IPS-18c (cell line): Measurements from ENCODE around the gene DHCR24.

Source experiments
- H3K4me3 ChIP-seq: 2 replicates; pipeline ENCODE4 v1.7.0; 2013; ENCODE audit warnings: low read depth, mild to moderate bottlenecking, low read length, moderate library complexity; ENCODE audit not compliant: insufficient read depth
- H3K9me3 ChIP-seq: one replicate; pipeline ENCODE4 v1.6.1; 2013; ENCODE audit warnings: mild to moderate bottlenecking, low read length, moderate library complexity; ENCODE audit not compliant: control insufficient read depth, insufficient read depth

DHCR24 gene

GRCh38 chr1:54837002-54837853 is 49.8 kb downstream of the DHCR24 start:
- no peaks in the 10 kb centered on the region for H3K9me3 ChIP-seq
- no peak overlapping the region for H3K4me3 ChIP-seq

- H3K4me3 ChIP-seq = no peak overlapping the region
- H3K9me3 ChIP-seq = no peaks in the 10 kb centered on the region
Observed at GRCh38 chr1:54836594-54836993, 50.4 kb downstream of the DHCR24 start.

- Histone ChIP-seq H3K4me3 (no peak overlapping the region), H3K9me3 (no peaks in the 10 kb centered on the region)
Observed at GRCh38 chr1:54835970-54836369, 51.0 kb downstream of the DHCR24 start.

- H3K4me3 ChIP-seq = no peak overlapping the region
- no peaks in the 10 kb centered on the region for H3K9me3 ChIP-seq
Observed at GRCh38 chr1:54835131-54835898, 51.7 kb downstream of the DHCR24 start.

GRCh38 chr1:54834007-54834541 is 52.9 kb downstream of the DHCR24 start:
- no peaks in the 10 kb centered on the region for H3K9me3 ChIP-seq
- H3K4me3 ChIP-seq = no peak overlapping the region

GRCh38 chr1:54833121-54833520 is 53.9 kb downstream of the DHCR24 start:
- H3K4me3 ChIP-seq = no peak overlapping the region
- H3K9me3 ChIP-seq = no peaks in the 10 kb centered on the region

GRCh38 chr1:54826226-54826816 is 60.7 kb downstream of the DHCR24 start:
- H3K9me3 ChIP-seq = peaks cover 5% of the 10 kb centered on the region
- H3K4me3 ChIP-seq = no peak overlapping the region

- H3K4me3 ChIP-seq = no peak overlapping the region
- peaks cover 5% of the 10 kb centered on the region for H3K9me3 ChIP-seq
Observed at GRCh38 chr1:54825696-54826095, 61.3 kb downstream of the DHCR24 start.

- H3K4me3 ChIP-seq = no peak overlapping the region
- peaks cover 5% of the 10 kb centered on the region for H3K9me3 ChIP-seq
Observed at GRCh38 chr1:54823670-54824069, 63.3 kb downstream of the DHCR24 start.

- H3K9me3 ChIP-seq = peaks cover 2% of the 10 kb centered on the region
- no peak overlapping the region for H3K4me3 ChIP-seq
Observed at GRCh38 chr1:54819733-54820132, 67.3 kb downstream of the DHCR24 start.

- no peak overlapping the region for H3K4me3 ChIP-seq
Observed at GRCh38 chr1:54819195-54819536, 67.8 kb downstream of the DHCR24 start.

GRCh38 chr1:54818461-54819194 is 68.4 kb downstream of the DHCR24 start:
- peaks cover 2% of the 10 kb centered on the region for H3K9me3 ChIP-seq

More at GRCh38 chr1:54819195-54819536, 67.8 kb downstream of the DHCR24 start:
- H3K9me3 ChIP-seq = peaks cover 2% of the 10 kb centered on the region

GRCh38 chr1:54816951-54817350 is 70.0 kb downstream of the DHCR24 start:
- H3K9me3 ChIP-seq = peaks cover 2% of the 10 kb centered on the region
- no peak overlapping the region for H3K4me3 ChIP-seq

More at GRCh38 chr1:54818461-54819194, 68.4 kb downstream of the DHCR24 start:
- H3K4me3 ChIP-seq = no peak overlapping the region

- Histone ChIP-seq H3K4me3 (no peak overlapping the region), H3K9me3 (peaks cover 2% of the 10 kb centered on the region)
Observed at GRCh38 chr1:54816130-54816529, 70.9 kb downstream of the DHCR24 start.

- peaks cover 2% of the 10 kb centered on the region for H3K9me3 ChIP-seq
- no peak overlapping the region for H3K4me3 ChIP-seq
Observed at GRCh38 chr1:54815086-54815876, 71.7 kb downstream of the DHCR24 start.

GRCh38 chr1:54814571-54814970 is 72.4 kb downstream of the DHCR24 start:
- Histone ChIP-seq H3K9me3 (peaks cover 2% of the 10 kb centered on the region), H3K4me3 (peak overlapping the region; percentile 6; the same call in 1 of the 2 replicates)
